Peyer's patch (tissue), 4 donors: ENCODE measurements around the gene RSPH10B2.

Experiments used
- POLR2A ChIP-seq, 2 donors: fragments of 450-650 bp; IDR thresholded peaks; one replicate each; pipeline ENCODE4 v1.5.1; 2017; ENCODE audit warnings: antibody characterized with exemption in 2 of 2, mild to moderate bottlenecking in 2 of 2, moderate library complexity in 2 of 2
- TF ChIP-seq, protein P1 (sequence below), 6 experiments: fragments of 450-650 bp in 4 of 6; fragments of 200-600 bp in 2 of 6; sonication (generic) in 1 of 6; IDR thresholded peaks; one replicate each; pipeline ENCODE4 v1.5.1; 2017 to 2019; ENCODE audit warnings: antibody characterized with exemption in 6 of 6, mild to moderate bottlenecking in 3 of 6, moderate library complexity in 1 of 6

- TF ChIP-seq, protein P1, sequence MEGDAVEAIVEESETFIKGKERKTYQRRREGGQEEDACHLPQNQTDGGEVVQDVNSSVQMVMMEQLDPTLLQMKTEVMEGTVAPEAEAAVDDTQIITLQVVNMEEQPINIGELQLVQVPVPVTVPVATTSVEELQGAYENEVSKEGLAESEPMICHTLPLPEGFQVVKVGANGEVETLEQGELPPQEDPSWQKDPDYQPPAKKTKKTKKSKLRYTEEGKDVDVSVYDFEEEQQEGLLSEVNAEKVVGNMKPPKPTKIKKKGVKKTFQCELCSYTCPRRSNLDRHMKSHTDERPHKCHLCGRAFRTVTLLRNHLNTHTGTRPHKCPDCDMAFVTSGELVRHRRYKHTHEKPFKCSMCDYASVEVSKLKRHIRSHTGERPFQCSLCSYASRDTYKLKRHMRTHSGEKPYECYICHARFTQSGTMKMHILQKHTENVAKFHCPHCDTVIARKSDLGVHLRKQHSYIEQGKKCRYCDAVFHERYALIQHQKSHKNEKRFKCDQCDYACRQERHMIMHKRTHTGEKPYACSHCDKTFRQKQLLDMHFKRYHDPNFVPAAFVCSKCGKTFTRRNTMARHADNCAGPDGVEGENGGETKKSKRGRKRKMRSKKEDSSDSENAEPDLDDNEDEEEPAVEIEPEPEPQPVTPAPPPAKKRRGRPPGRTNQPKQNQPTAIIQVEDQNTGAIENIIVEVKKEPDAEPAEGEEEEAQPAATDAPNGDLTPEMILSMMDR (IDR thresholded peaks at IDR 0.05): no peak
- no peak for TF ChIP-seq POLR2A (IDR thresholded peaks at IDR 0.05)
These were observed 39.5 kb upstream of the RSPH10B2 start for GRCh38 chr7:6714360-6714759.
